Retinal pigment epithelial cell (primary cell): ENCODE data around the gene KAT8.

Experiments used
- DNase-seq: peaks from one replicate; pipeline ENCODE4 v3.0.0-alpha.2; 2010; ENCODE audit warnings: low read depth
- H3K4me3 ChIP-seq: 2 replicates; pipeline ENCODE4 v1.5.1; 2011; ENCODE audit warnings: mild to moderate bottlenecking, low read length, control low read depth, moderate library complexity
- CTCF ChIP-seq: conservative IDR thresholded peaks from 2 replicates; pipeline ENCODE4 v1.5.1; 2011; ENCODE audit warnings: low read depth, low read length, control low read depth, inconsistent platforms

Gene KAT8

GRCh38 chr16:31089199-31089598, 28.3 kb upstream of the KAT8 start:
- no peak for TF ChIP-seq CTCF
- no peak overlapping the region for H3K4me3 ChIP-seq
- DNase-seq, result no peak

- no peak for TF ChIP-seq CTCF
- DNase-seq, result no peak
- no peak overlapping the region for H3K4me3 ChIP-seq
Measured at GRCh38 chr16:31090540-31090939, 26.9 kb upstream of the KAT8 start.

- H3K4me3 ChIP-seq, result no peak overlapping the region
- TF ChIP-seq CTCF, result no peak
Measured at GRCh38 chr16:31092330-31092729, 25.1 kb upstream of the KAT8 start.

GRCh38 chr16:31093132-31093703, 24.2 kb upstream of the KAT8 start:
- no peak for DNase-seq
- peak overlapping the region; percentile 89 for H3K4me3 ChIP-seq
- no peak for TF ChIP-seq CTCF

More at GRCh38 chr16:31092330-31092729, 25.1 kb upstream of the KAT8 start:
- no peak for DNase-seq

GRCh38 chr16:31094088-31094423, 23.4 kb upstream of the KAT8 start:
- no peak for TF ChIP-seq CTCF
- H3K4me3 ChIP-seq, result peak overlapping the region; percentile 89
- no peak for DNase-seq

- peak within 1 kb of the TSS; percentile 89 for H3K4me3 ChIP-seq
Measured at GRCh38 chr16:31094424-31095120, 22.9 kb upstream of the KAT8 start, which contains the start of gene VKORC1. VKORC1 (minus strand) TSS chr16:31094797; CDS start chr16:31094729, 68 bp downstream.

More at GRCh38 chr16:31094424-31095120, 22.9 kb upstream of the KAT8 start, which contains the start of gene VKORC1:
- peak; percentile 93 for DNase-seq
- no peak for TF ChIP-seq CTCF
